Measurements from ENCODE around the gene ZFP91.

ZFP91 gene

GRCh38 chr11:58573451-58574104 is 5.3 kb upstream of the ZFP91 start:
- Histone ChIP-seq H3K36me3 (ENCODE audit: control insufficient read depth, insufficient read depth, low read length) (no peaks in the 10 kb centered on the region), H3K4me1 (ENCODE audit: control insufficient read depth, insufficient read depth, low read length, poor library complexity, severe bottlenecking) (no peaks in the 10 kb centered on the region), H3K27ac (ENCODE audit: low read depth, low read length, severe bottlenecking) (no peak overlapping the region), H3K9me3 (ENCODE audit: control insufficient read depth, low read length) (no peaks in the 10 kb centered on the region), H3K4me3 (ENCODE audit: extremely low read depth, insufficient read depth, low read length, poor library complexity, severe bottlenecking) (no peak overlapping the region)
- 93% methylated on average over 3 of the region's 4 CpGs; no CpG with 5 or more reads in 1 of the 2 experiments for WGBS, 2 experiments (ENCODE audit: insufficient coverage in 2 of 2)

- Histone ChIP-seq H3K36me3 (ENCODE audit: control insufficient read depth, insufficient read depth, low read length) (no peaks in the 10 kb centered on the region), H3K4me3 (ENCODE audit: extremely low read depth, insufficient read depth, low read length, poor library complexity, severe bottlenecking) (no peak overlapping the region), H3K9me3 (ENCODE audit: control insufficient read depth, low read length) (no peaks in the 10 kb centered on the region), H3K27ac (ENCODE audit: low read depth, low read length, severe bottlenecking) (no peak overlapping the region), H3K4me1 (ENCODE audit: control insufficient read depth, insufficient read depth, low read length, poor library complexity, severe bottlenecking) (no peaks in the 10 kb centered on the region)
These were observed 4.0 kb upstream of the ZFP91 start for GRCh38 chr11:58574881-58575280.

GRCh38 chr11:58575377-58576020 is 3.4 kb upstream of the ZFP91 start, which contains the start of gene LPXN:
LPXN (minus strand) TSS chr11:58575856; CDS start chr11:58575772, 84 bp downstream.
- peaks cover 1% of the 10 kb centered on the region for H3K4me1 ChIP-seq (ENCODE audit: control insufficient read depth, insufficient read depth, low read length, poor library complexity, severe bottlenecking)
- H3K9me3 ChIP-seq (ENCODE audit: control insufficient read depth, low read length) = no peaks in the 10 kb centered on the region
- H3K36me3 ChIP-seq (ENCODE audit: control insufficient read depth, insufficient read depth, low read length) = no peaks in the 10 kb centered on the region
- 96% methylated on average over 4 of the region's 6 CpGs for WGBS, 2 experiments (ENCODE audit: insufficient coverage in 2 of 2)
- H3K4me3 ChIP-seq (ENCODE audit: extremely low read depth, insufficient read depth, low read length, poor library complexity, severe bottlenecking) = no peak within 1 kb of the TSS
- H3K27ac ChIP-seq (ENCODE audit: low read depth, low read length, severe bottlenecking) = no peak within 1 kb of the TSS

- peak overlapping the region; percentile 100 for H3K27ac ChIP-seq (ENCODE audit: low read depth, low read length, severe bottlenecking)
- peaks cover 7% of the 10 kb centered on the region for H3K4me1 ChIP-seq (ENCODE audit: control insufficient read depth, insufficient read depth, low read length, poor library complexity, severe bottlenecking)
- WGBS, 2 experiments (ENCODE audit: insufficient coverage in 2 of 2) = 73% methylated on average over 2 of the region's 4 CpGs; no CpG with 5 or more reads in 1 of the 2 experiments
- H3K4me3 ChIP-seq (ENCODE audit: extremely low read depth, insufficient read depth, low read length, poor library complexity, severe bottlenecking) = peak overlapping the region; percentile 86
- no peaks in the 10 kb centered on the region for H3K36me3 ChIP-seq (ENCODE audit: control insufficient read depth, insufficient read depth, low read length)
- no peaks in the 10 kb centered on the region for H3K9me3 ChIP-seq (ENCODE audit: control insufficient read depth, low read length)
These were observed 1.9 kb upstream of the ZFP91 start for GRCh38 chr11:58576887-58577471.

GRCh38 chr11:58577555-58578135 is 1.2 kb upstream of the ZFP91 start:
- no peaks in the 10 kb centered on the region for H3K9me3 ChIP-seq (ENCODE audit: control insufficient read depth, low read length)
- H3K36me3 ChIP-seq (ENCODE audit: control insufficient read depth, insufficient read depth, low read length) = no peaks in the 10 kb centered on the region
- 1 to 5% methylated on average over 15 to 19 of the region's 21 CpGs for WGBS, 2 experiments (ENCODE audit: insufficient coverage in 2 of 2)
- peak overlapping the region; percentile 86 for H3K4me3 ChIP-seq (ENCODE audit: extremely low read depth, insufficient read depth, low read length, poor library complexity, severe bottlenecking)
- H3K4me1 ChIP-seq (ENCODE audit: control insufficient read depth, insufficient read depth, low read length, poor library complexity, severe bottlenecking) = peaks cover 7% of the 10 kb centered on the region
- peak overlapping the region; percentile 100 for H3K27ac ChIP-seq (ENCODE audit: low read depth, low read length, severe bottlenecking)

GRCh38 chr11:58578136-58578634 is 678 bp upstream of the ZFP91 start:
- H3K4me1 ChIP-seq (ENCODE audit: control insufficient read depth, insufficient read depth, low read length, poor library complexity, severe bottlenecking) = peaks cover 7% of the 10 kb centered on the region
- H3K27ac ChIP-seq (ENCODE audit: low read depth, low read length, severe bottlenecking) = peak overlapping the region; percentile 100
- H3K36me3 ChIP-seq (ENCODE audit: control insufficient read depth, insufficient read depth, low read length) = no peaks in the 10 kb centered on the region
- 0% methylated on average over 16 to 25 of the region's 33 CpGs for WGBS, 2 experiments (ENCODE audit: insufficient coverage in 2 of 2)
- peak overlapping the region; percentile 86 for H3K4me3 ChIP-seq (ENCODE audit: extremely low read depth, insufficient read depth, low read length, poor library complexity, severe bottlenecking)
- no peaks in the 10 kb centered on the region for H3K9me3 ChIP-seq (ENCODE audit: control insufficient read depth, low read length)

GRCh38 chr11:58579192-58580129 is 598 bp downstream of the ZFP91 start:
- WGBS, 2 experiments (ENCODE audit: insufficient coverage in 2 of 2) = 0% methylated on average over 58 to 60 of the region's 78 CpGs
- Histone ChIP-seq H3K4me3 (ENCODE audit: extremely low read depth, insufficient read depth, low read length, poor library complexity, severe bottlenecking) (peak overlapping the region; percentile 86), H3K9me3 (ENCODE audit: control insufficient read depth, low read length) (no peaks in the 10 kb centered on the region), H3K4me1 (ENCODE audit: control insufficient read depth, insufficient read depth, low read length, poor library complexity, severe bottlenecking) (peaks cover 7% of the 10 kb centered on the region), H3K27ac (ENCODE audit: low read depth, low read length, severe bottlenecking) (peak overlapping the region; percentile 97), H3K36me3 (ENCODE audit: control insufficient read depth, insufficient read depth, low read length) (no peaks in the 10 kb centered on the region)

GRCh38 chr11:58580311-58580710 is 1.4 kb downstream of the ZFP91 start:
- H3K9me3 ChIP-seq (ENCODE audit: control insufficient read depth, low read length) = no peaks in the 10 kb centered on the region
- no CpG with 5 or more reads among the region's 2 CpGs for WGBS, 2 experiments (ENCODE audit: insufficient coverage in 2 of 2)
- H3K27ac ChIP-seq (ENCODE audit: low read depth, low read length, severe bottlenecking) = no peak overlapping the region
- peaks cover 2% of the 10 kb centered on the region for H3K36me3 ChIP-seq (ENCODE audit: control insufficient read depth, insufficient read depth, low read length)
- H3K4me3 ChIP-seq (ENCODE audit: extremely low read depth, insufficient read depth, low read length, poor library complexity, severe bottlenecking) = peak overlapping the region; percentile 86
- peaks cover 7% of the 10 kb centered on the region for H3K4me1 ChIP-seq (ENCODE audit: control insufficient read depth, insufficient read depth, low read length, poor library complexity, severe bottlenecking)

- Histone ChIP-seq H3K27ac (ENCODE audit: low read depth, low read length, severe bottlenecking) (no peak overlapping the region), H3K36me3 (ENCODE audit: control insufficient read depth, insufficient read depth, low read length) (peaks cover 21% of the 10 kb centered on the region), H3K4me1 (ENCODE audit: control insufficient read depth, insufficient read depth, low read length, poor library complexity, severe bottlenecking) (peaks cover 7% of the 10 kb centered on the region), H3K9me3 (ENCODE audit: control insufficient read depth, low read length) (no peaks in the 10 kb centered on the region), H3K4me3 (ENCODE audit: extremely low read depth, insufficient read depth, low read length, poor library complexity, severe bottlenecking) (no peak overlapping the region)
- WGBS, 2 experiments (ENCODE audit: insufficient coverage in 2 of 2) = no CpG with 5 or more reads among the region's 1 CpG
These were observed 3.6 kb downstream of the ZFP91 start for GRCh38 chr11:58582437-58582836.

GRCh38 chr11:58586998-58587397 is 8.1 kb downstream of the ZFP91 start:
- WGBS, 2 experiments (ENCODE audit: insufficient coverage in 2 of 2) = 88 to 100% methylated on average over 1 of the region's 2 CpGs
- Histone ChIP-seq H3K4me1 (ENCODE audit: control insufficient read depth, insufficient read depth, low read length, poor library complexity, severe bottlenecking) (no peaks in the 10 kb centered on the region), H3K36me3 (ENCODE audit: control insufficient read depth, insufficient read depth, low read length) (peaks cover 28% of the 10 kb centered on the region), H3K4me3 (ENCODE audit: extremely low read depth, insufficient read depth, low read length, poor library complexity, severe bottlenecking) (no peak overlapping the region), H3K27ac (ENCODE audit: low read depth, low read length, severe bottlenecking) (no peak overlapping the region), H3K9me3 (ENCODE audit: control insufficient read depth, low read length) (no peaks in the 10 kb centered on the region)

Measured in mesodermal cell (in vitro differentiated cells).